Gastrocnemius medialis (tissue), 4 donors: Measurements from ENCODE around the gene SIAE. TPM values are rescaled to one million over a fixed set of nuclear protein-coding genes. Genes with fewer than 3 reads are reported as not detected.

ENCODE experiments used
- ATAC-seq, 2 donors: fragments of 150-250 bp; one replicate each; pipeline ENCODE4 v1.9.1; 2016
- DNase-seq, 2 donors: peaks; one replicate each; pipeline ENCODE4 v3.0.0-alpha.2; 2019
- H3K27ac ChIP-seq, 4 donors: fragments of 200-600 bp; sonication (generic); 1 replicate in 1 of 4; 2 replicates in 3 of 4; pipeline ENCODE4 v1.5.1; 2016 to 2018; ENCODE audit warnings: mild to moderate bottlenecking in 2 of 4, moderate library complexity in 1 of 4
- H3K27me3 ChIP-seq, 3 donors: fragments of 200-600 bp; sonication (generic) in 2 of 3; 1 replicate in 1 of 3; 2 replicates in 2 of 3; pipeline versions ENCODE4 v1.5.1 to v1.6.0; 2016 to 2019; ENCODE audit warnings: mild to moderate bottlenecking in 1 of 3, moderate library complexity in 1 of 3
- H3K36me3 ChIP-seq, 2 donors: fragments of 200-600 bp; sonication (generic) in 1 of 2; one replicate each; pipeline ENCODE4 v1.5.1; 2017 to 2018
- H3K4me1 ChIP-seq, 2 donors: fragments of 200-600 bp; sonication (generic) in 1 of 2; one replicate each; pipeline ENCODE4 v1.5.1; 2016 to 2017; ENCODE audit warnings: mild to moderate bottlenecking in 2 of 2
- H3K4me3 ChIP-seq, 4 donors: fragments of 200-600 bp; sonication (generic) in 3 of 4; 1 replicate in 1 of 4; 2 replicates in 3 of 4; pipeline ENCODE4 v1.5.1; 2016 to 2019; ENCODE audit warnings: mild to moderate bottlenecking in 2 of 4
- H3K9me3 ChIP-seq, 3 donors: fragments of 200-600 bp; sonication (generic) in 2 of 3; 1 replicate in 1 of 3; 2 replicates in 2 of 3; pipeline ENCODE4 v1.5.1; 2016 to 2019
- POLR2A ChIP-seq, 2 donors: fragments of 450-650 bp; IDR thresholded peaks; one replicate each; pipeline ENCODE4 v1.6.1; 2017; ENCODE audit warnings: antibody characterized with exemption in 2 of 2, mild to moderate bottlenecking in 2 of 2, moderate library complexity in 2 of 2
- in situ Hi-C, 4 donors: fragments of 200-750 bp; cut with MboI; loops; one replicate each; pipeline versions ENCODE4 v1.15.0 to v1.8.0; 2017; ENCODE audit warnings: low sequenced_read_pairs in 4 of 4
- intact Hi-C: fragments of 100-400 bp; cut with DNase I; formaldehyde crosslinking; loops from one replicate; pipeline ENCODE4 v1.15.1; 2023; ENCODE audit warnings: low total_unique reads
- total RNA-seq, 4 donors: library from RNA; depleted of rRNA; stranded (reverse); fragments of >200 nt; gene quantifications; one replicate each; pipeline versions ENCODE4 v1.1.0 to v1.2.3, GENCODE V29; 2016
- TF ChIP-seq, protein P1 (sequence below), 5 experiments: fragments of 450-650 bp in 3 of 5; fragments of 200-600 bp in 2 of 5; sonication (generic) in 2 of 5; IDR thresholded peaks in 4 of 5; conservative IDR thresholded peaks in 1 of 5; 1 replicate in 4 of 5; 2 replicates in 1 of 5; pipeline ENCODE4 v1.5.1; 2016 to 2019; ENCODE audit warnings: antibody characterized with exemption in 5 of 5, mild to moderate bottlenecking in 3 of 5, moderate library complexity in 3 of 5

The SIAE gene
- total RNA-seq, 4 donors from 2014 or later = 8.2 to 12.7 (median 10.1) TPM

DNA sequence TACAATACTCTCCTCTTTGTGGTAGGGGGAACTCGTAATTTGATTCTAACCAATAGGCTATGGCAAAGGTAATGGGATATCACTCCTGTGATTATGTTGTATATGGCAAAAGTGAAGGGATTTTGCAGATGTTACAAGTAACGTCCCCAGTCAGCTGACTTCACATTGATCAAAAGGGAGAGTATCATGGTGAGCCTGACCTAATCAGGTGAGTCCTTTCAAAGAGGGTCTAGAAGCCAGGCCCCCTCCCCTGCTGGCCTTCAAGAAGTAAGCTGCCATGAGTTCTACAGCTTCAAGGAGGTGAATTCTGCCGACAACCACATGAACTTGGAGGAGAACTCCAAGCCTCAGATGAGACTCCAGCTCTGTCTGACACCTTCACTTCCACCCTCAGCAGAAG lies 30.9 kb downstream of the SIAE start:
- H3K27ac ChIP-seq = no peak overlapping the region
- DNase-seq = no peak
- H3K4me1 ChIP-seq = no peaks in the 10 kb centered on the region
- in situ Hi-C loops = no loop called here
- H3K4me3 ChIP-seq = no peak overlapping the region
- intact Hi-C loops = no loop called here
- H3K9me3 ChIP-seq = no peaks in the 10 kb centered on the region
- no peak for ATAC-seq
- H3K27me3 ChIP-seq = no peaks in the 10 kb centered on the region
- no peak for TF ChIP-seq POLR2A (IDR thresholded peaks at IDR 0.05)
- TF ChIP-seq, protein P1, sequence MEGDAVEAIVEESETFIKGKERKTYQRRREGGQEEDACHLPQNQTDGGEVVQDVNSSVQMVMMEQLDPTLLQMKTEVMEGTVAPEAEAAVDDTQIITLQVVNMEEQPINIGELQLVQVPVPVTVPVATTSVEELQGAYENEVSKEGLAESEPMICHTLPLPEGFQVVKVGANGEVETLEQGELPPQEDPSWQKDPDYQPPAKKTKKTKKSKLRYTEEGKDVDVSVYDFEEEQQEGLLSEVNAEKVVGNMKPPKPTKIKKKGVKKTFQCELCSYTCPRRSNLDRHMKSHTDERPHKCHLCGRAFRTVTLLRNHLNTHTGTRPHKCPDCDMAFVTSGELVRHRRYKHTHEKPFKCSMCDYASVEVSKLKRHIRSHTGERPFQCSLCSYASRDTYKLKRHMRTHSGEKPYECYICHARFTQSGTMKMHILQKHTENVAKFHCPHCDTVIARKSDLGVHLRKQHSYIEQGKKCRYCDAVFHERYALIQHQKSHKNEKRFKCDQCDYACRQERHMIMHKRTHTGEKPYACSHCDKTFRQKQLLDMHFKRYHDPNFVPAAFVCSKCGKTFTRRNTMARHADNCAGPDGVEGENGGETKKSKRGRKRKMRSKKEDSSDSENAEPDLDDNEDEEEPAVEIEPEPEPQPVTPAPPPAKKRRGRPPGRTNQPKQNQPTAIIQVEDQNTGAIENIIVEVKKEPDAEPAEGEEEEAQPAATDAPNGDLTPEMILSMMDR (IDR thresholded peaks at IDR 0.05 in 4 of 5, conservative IDR thresholded peaks at IDR 0.05 in 1 of 5) = no peak
- H3K36me3 ChIP-seq = peaks cover 0 to 24% of the 10 kb centered on the region in 2 donors

DNA sequence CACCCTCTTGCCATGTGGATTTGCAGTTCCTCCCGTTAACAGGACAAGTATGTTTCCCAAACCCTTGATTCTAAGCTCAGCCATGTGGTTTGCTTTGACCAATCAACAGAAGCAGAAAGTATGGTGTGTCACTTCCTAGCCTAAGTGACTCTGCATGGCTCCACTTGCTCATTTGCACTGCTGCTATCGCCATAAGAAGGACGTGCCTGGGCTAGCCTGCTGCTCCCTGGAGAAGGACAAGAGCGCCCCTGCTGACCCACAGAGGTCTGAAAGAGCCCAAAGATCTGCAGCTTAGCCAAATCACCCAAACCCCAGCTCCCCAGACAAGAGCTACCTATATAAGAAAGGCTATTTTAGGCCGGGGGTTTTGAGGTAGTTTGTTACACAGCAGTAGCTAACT lies 32.9 kb downstream of the SIAE start:
- H3K9me3 ChIP-seq = no peaks in the 10 kb centered on the region
- in situ Hi-C loops = no loop called here
- no peak for TF ChIP-seq POLR2A (IDR thresholded peaks at IDR 0.05)
- TF ChIP-seq, protein P1 (IDR thresholded peaks at IDR 0.05 in 4 of 5, conservative IDR thresholded peaks at IDR 0.05 in 1 of 5) = no peak
- H3K36me3 ChIP-seq = peaks cover 0 to 43% of the 10 kb centered on the region in 2 donors
- H3K27me3 ChIP-seq = no peaks in the 10 kb centered on the region
- no peak for ATAC-seq
- no peaks in the 10 kb centered on the region for H3K4me1 ChIP-seq
- intact Hi-C loops = no loop called here
- no peak overlapping the region for H3K4me3 ChIP-seq
- H3K27ac ChIP-seq = no peak overlapping the region
- DNase-seq = no peak

DNA sequence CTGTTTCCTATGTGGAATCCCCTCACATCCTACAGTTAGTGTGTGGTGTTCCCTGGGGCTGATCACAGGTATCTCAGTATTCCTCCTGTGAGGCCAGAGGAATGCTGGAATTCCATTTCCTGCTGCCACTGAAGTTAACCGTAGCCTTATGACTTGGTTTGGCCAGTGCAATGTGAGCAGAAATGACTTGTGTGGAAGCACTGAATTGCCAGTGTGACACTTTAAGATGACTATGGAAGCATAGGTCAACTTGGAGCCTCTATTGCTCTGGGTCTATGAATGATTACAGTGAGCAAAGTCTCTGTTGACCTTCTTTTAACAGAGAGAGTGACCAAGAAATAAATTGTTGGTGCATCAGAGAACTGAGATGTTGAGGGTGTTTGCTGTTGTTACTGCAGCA lies 34.4 kb downstream of the SIAE start:
- H3K4me1 ChIP-seq = no peaks in the 10 kb centered on the region
- TF ChIP-seq, protein P1 (IDR thresholded peaks at IDR 0.05 in 4 of 5, conservative IDR thresholded peaks at IDR 0.05 in 1 of 5) = no peak
- no peak for ATAC-seq
- H3K9me3 ChIP-seq = no peaks in the 10 kb centered on the region
- in situ Hi-C loops = no loop called here
- intact Hi-C loops = no loop called here
- no peaks in the 10 kb centered on the region for H3K27me3 ChIP-seq
- peaks cover 0 to 56% of the 10 kb centered on the region in 2 donors for H3K36me3 ChIP-seq
- DNase-seq = no peak
- H3K4me3 ChIP-seq = no peak overlapping the region
- H3K27ac ChIP-seq = no peak overlapping the region

DNA sequence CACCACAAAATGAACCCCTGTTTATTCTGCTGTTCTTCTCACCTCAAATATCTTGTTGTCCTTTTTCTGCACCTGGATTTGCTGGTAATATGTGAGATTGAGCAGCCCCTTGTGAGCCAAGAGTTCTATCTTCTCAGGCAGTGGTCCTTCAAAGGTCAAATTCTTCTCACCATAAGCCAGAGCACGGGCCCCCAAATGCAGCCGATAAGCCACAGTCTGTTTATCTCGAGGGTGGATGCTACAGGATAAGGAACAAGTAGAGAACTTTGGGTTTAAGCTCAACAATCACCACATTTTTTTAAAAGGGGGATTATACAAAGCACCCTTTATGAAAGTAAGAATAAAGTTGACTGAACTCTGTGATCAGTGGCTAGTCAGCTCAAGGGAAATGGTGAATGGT lies 35.0 kb downstream of the SIAE start:
- in situ Hi-C loops = no loop called here

More for the DNA sequence above, 35.0 kb downstream of the SIAE start:
- H3K4me3 ChIP-seq = no peak overlapping the region
- DNase-seq (no peak), ATAC-seq (no peak)
- H3K27ac ChIP-seq = no peak overlapping the region
- H3K36me3 ChIP-seq = peaks cover 0 to 63% of the 10 kb centered on the region in 2 donors
- intact Hi-C loops = no loop called here
- H3K9me3 ChIP-seq = no peaks in the 10 kb centered on the region
- no peak for TF ChIP-seq POLR2A (IDR thresholded peaks at IDR 0.05)
- TF ChIP-seq, protein P1 (IDR thresholded peaks at IDR 0.05 in 4 of 5, conservative IDR thresholded peaks at IDR 0.05 in 1 of 5) = no peak
- no peaks in the 10 kb centered on the region for H3K4me1 ChIP-seq
- no peaks in the 10 kb centered on the region for H3K27me3 ChIP-seq
